ENCODE measurements around the gene FNDC4.
A peak's percentile ranks its signal among the peaks of the same experiment; 100 is the strongest.

The FNDC4 gene

GRCh38 chr2:27492557-27492956, 2.4 kb downstream of the FNDC4 start:
- no peak for DNase-seq

- peak; percentile 98 for DNase-seq
These were observed 5.3 kb downstream of the FNDC4 start, which contains the start of gene IFT172 for GRCh38 chr2:27489498-27490397. Gene IFT172, minus strand, starts transcription at chr2:27489743. Its CDS starts 90 bp downstream, at chr2:27489653.

DNA sequence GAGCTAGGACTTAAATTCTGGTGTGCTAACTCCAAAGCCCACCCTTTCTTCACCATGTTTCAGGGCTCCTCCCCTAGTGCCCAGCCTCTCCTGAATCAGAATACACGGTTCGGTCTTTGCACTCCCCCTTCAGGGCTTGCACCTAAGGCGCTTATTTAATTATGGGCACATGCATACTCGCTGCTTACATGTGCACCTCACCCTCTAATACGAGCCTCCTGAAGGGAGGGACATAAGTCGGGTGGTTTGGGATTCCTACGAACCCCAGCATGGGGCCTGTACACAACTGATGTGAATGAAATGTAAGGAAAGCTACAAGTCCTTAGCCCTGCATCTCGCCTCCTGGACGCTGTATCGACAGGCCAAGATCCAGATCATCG, 5.9 kb downstream of the FNDC4 start:
- no peak for DNase-seq

GRCh38 chr2:27485496-27485895, 9.5 kb downstream of the FNDC4 start:
- DNase-seq = no peak

DNA sequence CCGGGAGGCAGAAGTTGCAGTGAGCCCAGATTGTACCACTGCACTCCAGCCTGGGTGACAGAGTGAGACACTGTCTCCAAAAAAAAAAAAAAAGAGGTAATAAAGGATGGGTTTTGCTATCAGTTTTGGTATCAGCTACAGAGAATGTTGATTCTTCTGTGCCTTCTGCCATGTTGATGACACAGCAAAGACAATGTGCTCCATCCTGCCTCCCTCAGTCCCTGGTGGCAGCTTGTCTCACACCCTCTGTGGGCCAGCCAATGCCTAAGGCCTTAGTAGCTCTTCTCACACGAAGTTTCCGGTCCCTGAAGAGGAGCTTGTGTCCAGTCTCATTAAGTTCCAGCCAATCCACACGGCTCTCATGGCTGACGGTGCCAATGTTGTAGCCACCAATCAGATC, 23.0 kb downstream of the FNDC4 start:
- no peak for DNase-seq

- DNase-seq = no peak
These were observed 30.6 kb downstream of the FNDC4 start for GRCh38 chr2:27464443-27464842.

GRCh38 chr2:27461118-27461517, 33.9 kb downstream of the FNDC4 start:
- no peak for DNase-seq

GRCh38 chr2:27453968-27454367, 41.0 kb downstream of the FNDC4 start:
- no peak for DNase-seq

DNA sequence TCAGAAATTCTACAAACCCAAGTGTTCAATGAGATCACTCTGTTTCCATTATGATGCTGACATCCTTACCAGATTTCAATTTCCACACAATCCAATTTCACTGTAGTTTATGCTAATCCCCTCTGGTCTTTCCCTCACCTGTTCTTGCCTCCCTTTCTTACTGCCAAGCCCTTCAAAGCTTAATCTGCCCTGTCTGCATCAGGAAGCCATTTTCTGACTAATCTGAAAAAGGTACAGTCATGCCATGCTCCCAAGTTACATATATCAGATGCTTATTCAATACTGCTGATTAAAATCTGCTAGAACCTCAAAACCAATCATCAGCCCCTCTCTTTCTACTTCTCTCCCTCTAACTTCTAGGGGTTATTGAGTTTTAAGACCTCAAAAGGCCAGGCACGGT, 43.9 kb downstream of the FNDC4 start:
- DNase-seq = no peak

- no peak for DNase-seq
These were observed 46.6 kb downstream of the FNDC4 start for GRCh38 chr2:27448381-27448780.

GRCh38 chr2:27446057-27446456, 48.9 kb downstream of the FNDC4 start:
- DNase-seq = no peak

GRCh38 chr2:27445615-27446014, 49.4 kb downstream of the FNDC4 start:
- no peak for DNase-seq

DNA sequence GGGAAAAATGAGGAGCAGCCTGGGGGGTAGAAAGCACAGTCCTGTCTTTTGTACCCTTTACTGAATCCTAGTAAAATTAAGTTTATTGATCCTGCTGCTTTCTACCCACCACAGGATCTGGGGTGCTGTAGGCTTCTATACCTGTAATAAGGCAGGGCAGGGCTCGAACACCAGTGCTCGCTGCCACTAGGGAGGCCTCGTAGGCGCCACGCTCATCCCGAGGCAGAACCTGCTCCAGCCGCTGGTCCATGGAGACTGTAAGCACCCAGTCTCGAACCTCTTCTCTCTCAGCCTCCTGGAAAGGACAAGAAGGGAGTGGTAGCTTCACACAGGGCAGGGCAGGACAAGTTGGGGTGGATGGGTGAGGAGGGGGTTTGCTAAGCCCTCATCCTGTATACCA, 49.8 kb downstream of the FNDC4 start:
- no peak for DNase-seq

DNA sequence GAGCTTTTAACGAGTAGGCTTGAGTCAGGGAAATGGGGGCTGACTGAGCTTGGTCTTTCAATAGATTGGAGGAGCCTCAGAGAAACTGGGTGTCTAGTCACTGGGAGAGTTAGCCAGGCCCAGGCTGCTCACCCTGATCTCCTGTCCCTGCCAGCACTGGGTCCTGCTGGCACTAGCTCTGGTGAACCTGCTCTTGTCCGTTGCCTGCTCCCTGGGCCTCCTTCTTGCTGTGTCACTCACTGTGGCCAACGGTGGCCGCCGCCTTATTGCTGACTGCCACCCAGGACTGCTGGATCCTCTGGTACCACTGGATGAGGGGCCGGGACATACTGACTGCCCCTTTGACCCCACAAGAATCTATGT, 52.1 kb downstream of the FNDC4 start:
- no peak for DNase-seq

GRCh38 chr2:27441958-27442919, 52.8 kb downstream of the FNDC4 start, which contains the start of gene KRTCAP3:
Gene KRTCAP3, plus strand, starts transcription at chr2:27442381. Its CDS starts 32 bp downstream, at chr2:27442413.
- DNase-seq = no peak

Measured in NCI-H1694 treated with DMSO at 0.1 percent for 48 hours (cell line).